SK-N-SH (cell line): ENCODE results near the gene CSRP1. TPM values are rescaled to one million over a fixed set of nuclear protein-coding genes. Genes with fewer than 3 reads are reported as not detected.

Experiments used
- CTCF ChIA-PET: fragments of 300-600, 350-600 bp; formaldehyde crosslinking; extraction: SDS; loops from one replicate; lab custom pipeline; 2021; lab: Yijun Ruan, JAX
- POLR2A ChIA-PET: fragments of 350-600 bp; sonication (Branson Sonifier 250); formaldehyde crosslinking; extraction: SDS; loops from one replicate; lab custom pipeline; 2020; ENCODE audit warnings: antibody characterized with exemption, inconsistent platforms; lab: Yijun Ruan, JAX
- DNase-seq: peaks from one replicate; pipeline ENCODE4 v3.0.0; 2012
- H2AFZ ChIP-seq: fragments of 200-600 bp; sonication (generic); 2 replicates; pipeline ENCODE4 v1.8.1; 2016; ENCODE audit warnings: antibody characterized with exemption, mild to moderate bottlenecking, low read depth
- H3F3A ChIP-seq: fragments of 200-600 bp; sonication (generic); replicated peaks from 2 replicates; pipeline ENCODE3; 2016; ENCODE audit warnings: antibody characterized with exemption, mild to moderate bottlenecking; ENCODE audit not compliant: insufficient read depth
- H3K27ac ChIP-seq, 2 experiments: fragments of 200-500 bp in 1 of 2; fragments of 200-600 bp in 1 of 2; sonication (Bioruptor generic) in 1 of 2; sonication (generic), shearing (Covaris generic) in 1 of 2; 2 replicates each; pipeline versions ENCODE4 v1.5.1 to v1.6.1; 2014 to 2016; ENCODE audit warnings: low read depth in 2 of 2, inconsistent platforms in 1 of 2, low read length in 1 of 2, mild to moderate bottlenecking in 1 of 2, mixed read lengths in 1 of 2
- H3K27me3 ChIP-seq: fragments of 200-600 bp; sonication (generic), shearing (Covaris generic); 2 replicates; pipeline ENCODE4 v1.6.1; 2016; ENCODE audit warnings: mixed run types; ENCODE audit not compliant: insufficient read depth
- H3K36me3 ChIP-seq, 2 experiments: fragments of 200-500 bp in 1 of 2; fragments of 200-600 bp in 1 of 2; sonication (Bioruptor generic) in 1 of 2; sonication (generic) in 1 of 2; replicated peaks in 1 of 2; 2 replicates each; pipeline versions ENCODE3 to v1.5.1; 2014 to 2016; ENCODE audit warnings: low read length in 1 of 2, mild to moderate bottlenecking in 1 of 2; ENCODE audit not compliant: insufficient read depth in 2 of 2, control insufficient read depth in 1 of 2
- H3K4me1 ChIP-seq, 2 experiments: fragments of 200-500 bp in 1 of 2; fragments of 200-600 bp in 1 of 2; sonication (Bioruptor generic) in 1 of 2; sonication (generic), shearing (Covaris generic) in 1 of 2; 2 replicates each; pipeline versions ENCODE4 v1.5.1 to v1.6.1; 2014 to 2016; ENCODE audit warnings: low read depth in 1 of 2, low read length in 1 of 2, mixed run types in 1 of 2; ENCODE audit not compliant: insufficient read depth in 2 of 2, control insufficient read depth in 1 of 2
- H3K4me2 ChIP-seq: fragments of 200-600 bp; sonication (generic), shearing (Covaris generic); 2 replicates; pipeline ENCODE4 v1.6.1; 2017; ENCODE audit warnings: mixed run types
- H3K4me3 ChIP-seq, 2 experiments: fragments of 200-500 bp in 1 of 2; fragments of 200-600 bp in 1 of 2; sonication (Bioruptor generic) in 1 of 2; sonication (generic), shearing (Covaris generic) in 1 of 2; 2 replicates each; pipeline versions ENCODE4 v1.5.1 to v1.8.1; 2014 to 2016; ENCODE audit warnings: low read depth in 2 of 2, inconsistent platforms in 1 of 2, low read length in 1 of 2, mild to moderate bottlenecking in 1 of 2, mixed read lengths in 1 of 2, moderate library complexity in 1 of 2
- H3K79me2 ChIP-seq: fragments of 200-600 bp; sonication (generic); 2 replicates; pipeline ENCODE4 v1.8.1; 2017; ENCODE audit warnings: mild to moderate bottlenecking; ENCODE audit not compliant: insufficient read depth
- H3K9ac ChIP-seq: fragments of 200-600 bp; sonication (generic); 2 replicates; pipeline ENCODE4 v1.6.1; 2017; ENCODE audit warnings: mixed run types
- H3K9me2 ChIP-seq: fragments of 200-600 bp; sonication (generic); 2 replicates; pipeline ENCODE4 v1.6.1; 2017; ENCODE audit warnings: mixed run types
- H3K9me3 ChIP-seq: fragments of 200-600 bp; sonication (generic); 2 replicates; pipeline ENCODE4 v1.6.1; 2017; ENCODE audit warnings: mixed run types, mild to moderate bottlenecking, moderate library complexity
- H4K20me1 ChIP-seq: fragments of 200-600 bp; sonication (generic); 2 replicates; pipeline ENCODE4 v1.6.1; 2017; ENCODE audit warnings: mild to moderate bottlenecking, mixed run types; ENCODE audit not compliant: insufficient read depth
- CHD2 ChIP-seq: fragments of 150-350 bp; IDR thresholded peaks from 2 replicates; pipeline ENCODE4 v1.6.1; 2018; ENCODE audit warnings: low read length; ENCODE audit not compliant: partially characterized antibody
- ELF1 ChIP-seq: IDR thresholded peaks from 2 replicates; pipeline ENCODE4 v1.4.0; 2012
- EP300 ChIP-seq, 2 experiments: IDR thresholded peaks; 2 replicates each; pipeline versions ENCODE4 v1.4.0 to v1.6.1; 2012; ENCODE audit warnings: borderline replicate concordance in 1 of 2, low read depth in 1 of 2, low read length in 1 of 2
- FOSL2 ChIP-seq: IDR thresholded peaks from 2 replicates; pipeline ENCODE4 v1.4.0; 2012; ENCODE audit warnings: low read depth, mild to moderate bottlenecking, moderate library complexity, borderline replicate concordance
- FOXJ3 ChIP-seq: sonication (generic); formaldehyde crosslinking; IDR thresholded peaks from 2 replicates; pipeline ENCODE4 v1.5.1; 2020; ENCODE audit warnings: mild to moderate bottlenecking, missing genetic modification reagents
- GABPA ChIP-seq: IDR thresholded peaks from 2 replicates; pipeline ENCODE4 v1.4.0; 2012; ENCODE audit warnings: low read depth, mild to moderate bottlenecking
- GATA2 ChIP-seq: sonication (generic); formaldehyde crosslinking; IDR thresholded peaks from 2 replicates; pipeline ENCODE4 v1.5.0; 2020; ENCODE audit warnings: mild to moderate bottlenecking, missing genetic modification reagents
- MEF2A ChIP-seq: IDR thresholded peaks from 2 replicates; pipeline ENCODE4 v1.4.0; 2012; ENCODE audit warnings: low read depth, borderline replicate concordance
- NRF1 ChIP-seq: IDR thresholded peaks from 2 replicates; pipeline ENCODE4 v1.6.1; 2012; ENCODE audit warnings: low read depth, mild to moderate bottlenecking, low read length
- RAD21 ChIP-seq: IDR thresholded peaks from 2 replicates; pipeline ENCODE4 v1.6.1; 2012; ENCODE audit warnings: mild to moderate bottlenecking, low read length
- RFX5 ChIP-seq: IDR thresholded peaks from 2 replicates; pipeline ENCODE4 v1.6.1; 2012; ENCODE audit warnings: mild to moderate bottlenecking, improper control_type of control experiment, low read length
- RXRA ChIP-seq: IDR thresholded peaks from 2 replicates; pipeline ENCODE4 v1.4.0; 2012; ENCODE audit warnings: low read depth, mild to moderate bottlenecking, borderline replicate concordance
- TAF1 ChIP-seq: IDR thresholded peaks from 2 replicates; pipeline ENCODE4 v1.6.1; 2012; ENCODE audit warnings: low read depth, mild to moderate bottlenecking, low read length, moderate library complexity, borderline replicate concordance
- TCF12 ChIP-seq: IDR thresholded peaks from 2 replicates; pipeline ENCODE4 v1.4.0; 2012
- TEAD4 ChIP-seq: IDR thresholded peaks from 2 replicates; pipeline ENCODE4 v1.4.0; 2012; ENCODE audit warnings: mild to moderate bottlenecking, borderline replicate concordance; ENCODE audit not compliant: insufficient read depth
- WGBS: methylation state at CpG from one replicate; pipeline ENCODE4 v1.1.6; 2017; ENCODE audit warnings: low lambda C conversion rate; 5-methylcytosine and 5-hydroxymethylcytosine counted together
- polyA plus RNA-seq, 3 experiments: library from polyadenylated mRNA; depleted of rRNA; stranded (reverse); fragments of >200 nt; gene quantifications; 2 replicates each; pipeline ENCODE4 v1.2.3, GENCODE V29; 2012
- TF ChIP-seq, protein P1 (sequence below): fragments of 150-350 bp; IDR thresholded peaks from 2 replicates; pipeline ENCODE4 v1.6.1; 2016; ENCODE audit warnings: mild to moderate bottlenecking, low read depth, low read length
- TF ChIP-seq, protein P2 (sequence below): IDR thresholded peaks from 2 replicates; pipeline ENCODE4 v1.4.0; 2012; ENCODE audit warnings: low read depth, borderline replicate concordance
- TF ChIP-seq, protein P3 (sequence below): fragments of 150-350 bp; IDR thresholded peaks from 2 replicates; pipeline ENCODE4 v1.6.1; 2017; ENCODE audit warnings: antibody characterized with exemption, low read length, low read depth, borderline replicate concordance
- TF ChIP-seq, protein P4 (sequence below): IDR thresholded peaks from 2 replicates; pipeline ENCODE4 v1.4.0; 2012; ENCODE audit warnings: low read depth, borderline replicate concordance
- TF ChIP-seq, protein P5 (sequence below): fragments of 200-600 bp; sonication (generic); IDR thresholded peaks from 2 replicates; pipeline ENCODE4 v1.6.1; 2017; ENCODE audit warnings: antibody characterized with exemption, mild to moderate bottlenecking, moderate library complexity
- TF ChIP-seq, protein P6 (sequence below): IDR thresholded peaks from 2 replicates; pipeline ENCODE4 v1.4.0; 2012; ENCODE audit warnings: low read depth

CSRP1 gene
- 317 and 373 TPM in 2 replicates for polyA plus RNA-seq (2012; rRNA removed)
- 237 and 288 TPM in 2 replicates for polyA plus RNA-seq (2012; cell fraction: cytosol; rRNA removed)
- 358 and 396 TPM in 2 replicates for polyA plus RNA-seq (2012; cell fraction: nucleus; rRNA removed)

DNA sequence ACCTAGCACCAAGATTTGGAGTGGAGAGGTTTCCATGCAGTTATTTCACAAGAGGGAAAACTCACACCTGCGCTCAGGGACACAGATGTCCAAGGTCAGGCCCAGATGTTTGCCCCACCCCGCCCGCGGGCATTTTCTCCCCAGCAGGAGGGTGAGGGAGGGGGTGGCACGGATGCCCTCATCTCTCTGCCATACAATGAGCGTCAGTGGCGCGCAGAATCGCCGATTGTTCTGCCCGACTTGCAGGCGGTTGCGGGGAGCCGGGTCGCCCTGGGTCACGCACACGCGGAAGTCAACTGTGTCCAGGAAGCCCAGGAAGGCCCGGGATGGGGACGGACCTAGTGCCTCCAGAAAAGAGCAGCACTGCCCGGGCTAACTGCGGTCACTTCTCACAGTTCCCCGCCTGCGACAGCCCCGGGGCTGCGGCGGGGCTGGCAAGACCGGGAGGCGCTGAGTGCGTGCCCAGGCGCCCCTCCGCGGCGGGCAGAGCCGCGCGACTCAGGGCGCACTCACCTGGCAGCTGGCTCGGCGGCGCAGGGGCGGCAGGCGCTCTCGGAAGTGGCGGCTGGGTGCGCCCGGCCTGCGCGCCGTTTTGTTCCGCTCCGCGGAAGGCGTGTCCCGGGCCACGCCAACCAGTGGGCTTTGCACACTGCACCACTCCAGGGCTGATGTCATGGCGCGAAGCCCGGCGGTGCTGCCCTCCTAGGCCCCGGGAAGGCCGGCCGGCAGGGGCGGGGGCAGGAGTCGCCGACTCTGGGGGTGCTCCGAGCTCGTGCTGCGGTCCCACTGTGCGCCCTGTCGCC is at the start of gene CSRP1:
TSS of gene CSRP1 (minus strand) at position 567 of the 803 bp plus-strand sequence. CDS start 10,820 bp downstream, outside the sequence.
- Histone ChIP-seq H4K20me1 (no peaks in the 10 kb centered on the region), H3K4me2 (peak within 1 kb of the TSS; percentile 81), H3F3A (peaks cover 14% of the 10 kb centered on the region), H3K4me3 (peak within 1 kb of the TSS; percentile 57 to 65), H3K36me3 (no peaks in the 10 kb centered on the region), H2AFZ (peak within 1 kb of the TSS; percentile 53), H3K27me3 (no peaks in the 10 kb centered on the region), H3K4me1 (peaks cover 24 to 33% of the 10 kb centered on the region in 2 experiments; a peak in 3 of 4 replicates), H3K27ac (peak within 1 kb of the TSS; percentile 50 to 93), H3K9me3 (no peaks in the 10 kb centered on the region), H3K79me2 (peaks cover 53% of the 10 kb centered on the region), H3K9me2 (no peaks in the 10 kb centered on the region), H3K9ac (peak within 1 kb of the TSS; percentile 72)
- CTCF ChIA-PET, result interaction anchor here (0.7 to 31.9 kb wide), 7 partner anchors 21 to 164 kb away, joined by 3 to 860 read pairs (median 3); no protein-coding TSS in a partner anchor
- peak; percentile 96 for DNase-seq
- POLR2A ChIA-PET, result interaction anchor here (1.6 kb wide), 1 partner anchor 37 kb away, joined by 3 read pairs; the partner anchor contains the start of gene PHLDA3
- WGBS, result 40% methylated on average over 31 of the region's 71 CpGs
- TF ChIP-seq MEF2A (no peak), RXRA (peak; percentile 10; the same call in 1 of the 2 replicates), TCF12 (no peak), NRF1 (no peak), GABPA (no peak), TAF1 (peak; percentile 82; the same call in 1 of the 2 replicates), CHD2 (no peak), ELF1 (no peak), TEAD4 (no peak), RFX5 (no peak), FOSL2 (no peak), RAD21 (no peak), EP300 (IDR thresholded peaks at IDR 0.05; ENCODE audit: borderline replicate concordance in 1 of 2, low read depth in 1 of 2, low read length in 1 of 2) (no peak), FOXJ3 (CRISPR knock-in tag) (no peak), GATA2 (no peak)
- TF ChIP-seq, protein P1, sequence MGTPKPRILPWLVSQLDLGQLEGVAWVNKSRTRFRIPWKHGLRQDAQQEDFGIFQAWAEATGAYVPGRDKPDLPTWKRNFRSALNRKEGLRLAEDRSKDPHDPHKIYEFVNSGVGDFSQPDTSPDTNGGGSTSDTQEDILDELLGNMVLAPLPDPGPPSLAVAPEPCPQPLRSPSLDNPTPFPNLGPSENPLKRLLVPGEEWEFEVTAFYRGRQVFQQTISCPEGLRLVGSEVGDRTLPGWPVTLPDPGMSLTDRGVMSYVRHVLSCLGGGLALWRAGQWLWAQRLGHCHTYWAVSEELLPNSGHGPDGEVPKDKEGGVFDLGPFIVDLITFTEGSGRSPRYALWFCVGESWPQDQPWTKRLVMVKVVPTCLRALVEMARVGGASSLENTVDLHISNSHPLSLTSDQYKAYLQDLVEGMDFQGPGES, result no peak
- TF ChIP-seq, protein P2, sequence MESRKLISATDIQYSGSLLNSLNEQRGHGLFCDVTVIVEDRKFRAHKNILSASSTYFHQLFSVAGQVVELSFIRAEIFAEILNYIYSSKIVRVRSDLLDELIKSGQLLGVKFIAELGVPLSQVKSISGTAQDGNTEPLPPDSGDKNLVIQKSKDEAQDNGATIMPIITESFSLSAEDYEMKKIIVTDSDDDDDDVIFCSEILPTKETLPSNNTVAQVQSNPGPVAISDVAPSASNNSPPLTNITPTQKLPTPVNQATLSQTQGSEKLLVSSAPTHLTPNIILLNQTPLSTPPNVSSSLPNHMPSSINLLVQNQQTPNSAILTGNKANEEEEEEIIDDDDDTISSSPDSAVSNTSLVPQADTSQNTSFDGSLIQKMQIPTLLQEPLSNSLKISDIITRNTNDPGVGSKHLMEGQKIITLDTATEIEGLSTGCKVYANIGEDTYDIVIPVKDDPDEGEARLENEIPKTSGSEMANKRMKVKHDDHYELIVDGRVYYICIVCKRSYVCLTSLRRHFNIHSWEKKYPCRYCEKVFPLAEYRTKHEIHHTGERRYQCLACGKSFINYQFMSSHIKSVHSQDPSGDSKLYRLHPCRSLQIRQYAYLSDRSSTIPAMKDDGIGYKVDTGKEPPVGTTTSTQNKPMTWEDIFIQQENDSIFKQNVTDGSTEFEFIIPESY, result no peak
- TF ChIP-seq, protein P3, sequence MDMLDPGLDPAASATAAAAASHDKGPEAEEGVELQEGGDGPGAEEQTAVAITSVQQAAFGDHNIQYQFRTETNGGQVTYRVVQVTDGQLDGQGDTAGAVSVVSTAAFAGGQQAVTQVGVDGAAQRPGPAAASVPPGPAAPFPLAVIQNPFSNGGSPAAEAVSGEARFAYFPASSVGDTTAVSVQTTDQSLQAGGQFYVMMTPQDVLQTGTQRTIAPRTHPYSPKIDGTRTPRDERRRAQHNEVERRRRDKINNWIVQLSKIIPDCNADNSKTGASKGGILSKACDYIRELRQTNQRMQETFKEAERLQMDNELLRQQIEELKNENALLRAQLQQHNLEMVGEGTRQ, result no peak
- TF ChIP-seq, protein P4, sequence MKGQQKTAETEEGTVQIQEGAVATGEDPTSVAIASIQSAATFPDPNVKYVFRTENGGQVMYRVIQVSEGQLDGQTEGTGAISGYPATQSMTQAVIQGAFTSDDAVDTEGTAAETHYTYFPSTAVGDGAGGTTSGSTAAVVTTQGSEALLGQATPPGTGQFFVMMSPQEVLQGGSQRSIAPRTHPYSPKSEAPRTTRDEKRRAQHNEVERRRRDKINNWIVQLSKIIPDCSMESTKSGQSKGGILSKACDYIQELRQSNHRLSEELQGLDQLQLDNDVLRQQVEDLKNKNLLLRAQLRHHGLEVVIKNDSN, result no peak
- TF ChIP-seq, protein P5, sequence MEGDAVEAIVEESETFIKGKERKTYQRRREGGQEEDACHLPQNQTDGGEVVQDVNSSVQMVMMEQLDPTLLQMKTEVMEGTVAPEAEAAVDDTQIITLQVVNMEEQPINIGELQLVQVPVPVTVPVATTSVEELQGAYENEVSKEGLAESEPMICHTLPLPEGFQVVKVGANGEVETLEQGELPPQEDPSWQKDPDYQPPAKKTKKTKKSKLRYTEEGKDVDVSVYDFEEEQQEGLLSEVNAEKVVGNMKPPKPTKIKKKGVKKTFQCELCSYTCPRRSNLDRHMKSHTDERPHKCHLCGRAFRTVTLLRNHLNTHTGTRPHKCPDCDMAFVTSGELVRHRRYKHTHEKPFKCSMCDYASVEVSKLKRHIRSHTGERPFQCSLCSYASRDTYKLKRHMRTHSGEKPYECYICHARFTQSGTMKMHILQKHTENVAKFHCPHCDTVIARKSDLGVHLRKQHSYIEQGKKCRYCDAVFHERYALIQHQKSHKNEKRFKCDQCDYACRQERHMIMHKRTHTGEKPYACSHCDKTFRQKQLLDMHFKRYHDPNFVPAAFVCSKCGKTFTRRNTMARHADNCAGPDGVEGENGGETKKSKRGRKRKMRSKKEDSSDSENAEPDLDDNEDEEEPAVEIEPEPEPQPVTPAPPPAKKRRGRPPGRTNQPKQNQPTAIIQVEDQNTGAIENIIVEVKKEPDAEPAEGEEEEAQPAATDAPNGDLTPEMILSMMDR, result no peak
- TF ChIP-seq, protein P6, sequence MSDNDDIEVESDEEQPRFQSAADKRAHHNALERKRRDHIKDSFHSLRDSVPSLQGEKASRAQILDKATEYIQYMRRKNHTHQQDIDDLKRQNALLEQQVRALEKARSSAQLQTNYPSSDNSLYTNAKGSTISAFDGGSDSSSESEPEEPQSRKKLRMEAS, result peak; percentile 75; the same call in 1 of the 2 replicates
